HG03442 (cell line): ENCODE data around the gene CHD1.

Source experiments
- ATAC-seq: cut with Tn5 transposase; IDR thresholded peaks from one replicate; pipeline ENCODE4 v1.9.1; 2021; ENCODE audit warnings: mild to moderate bottlenecking, moderate library complexity; ENCODE audit not compliant: unreplicated experiment

CHD1 gene

DNA sequence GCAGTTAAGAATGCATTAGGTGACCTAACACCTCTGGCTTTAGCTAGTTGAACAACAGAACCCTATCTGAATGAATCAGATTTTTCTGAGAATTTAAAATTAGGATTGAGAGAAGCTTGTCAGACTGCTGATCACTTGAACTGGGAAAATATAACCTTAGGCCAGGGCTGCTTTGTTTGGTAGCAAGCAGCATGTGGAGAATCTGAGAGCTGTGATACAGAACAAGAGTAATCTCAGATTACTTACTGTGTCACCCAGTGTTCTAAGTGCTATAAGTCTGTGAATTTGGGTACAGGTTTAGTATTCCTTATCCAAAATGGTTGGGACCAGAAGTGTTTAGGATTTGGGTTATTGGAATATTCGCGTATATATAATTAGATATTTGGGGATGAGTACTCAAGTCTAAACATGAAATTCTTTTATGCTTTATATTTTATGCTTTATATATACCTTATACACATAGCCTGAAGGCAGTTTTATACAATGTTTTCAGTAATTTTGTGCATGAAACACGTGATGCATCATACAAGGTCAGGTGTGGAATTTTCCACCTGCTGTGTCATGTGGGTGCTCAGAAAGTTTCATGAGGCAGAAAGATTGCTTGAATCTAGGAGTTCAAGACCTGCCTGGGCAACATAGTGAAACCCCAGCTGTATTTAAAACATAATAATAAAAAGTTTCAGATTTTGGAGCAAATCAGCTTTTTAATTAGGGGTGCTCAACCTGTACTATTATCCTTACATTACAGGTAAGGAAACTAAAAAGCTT lies 8.3 kb upstream of the CHD1 start:
- ATAC-seq: no peak

DNA sequence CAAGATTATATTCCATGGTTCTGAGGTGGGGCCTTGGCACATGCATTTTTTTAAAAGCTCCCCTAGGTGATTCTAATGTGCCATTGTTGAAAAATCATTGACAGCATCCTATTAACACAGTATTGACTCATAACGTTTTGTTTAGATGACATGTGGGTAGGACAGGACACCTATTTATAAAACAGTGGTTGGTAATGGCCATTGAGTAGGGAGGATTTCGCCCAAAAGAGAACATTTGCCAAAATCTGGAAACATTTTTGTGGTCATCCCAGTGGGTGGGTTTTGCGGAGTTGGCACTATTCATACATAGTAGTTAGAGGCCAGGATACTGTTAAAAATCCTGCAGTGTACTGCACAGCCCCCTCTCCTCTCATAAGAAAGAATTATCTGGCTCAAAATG lies 6.4 kb upstream of the CHD1 start:
- no peak for ATAC-seq

DNA sequence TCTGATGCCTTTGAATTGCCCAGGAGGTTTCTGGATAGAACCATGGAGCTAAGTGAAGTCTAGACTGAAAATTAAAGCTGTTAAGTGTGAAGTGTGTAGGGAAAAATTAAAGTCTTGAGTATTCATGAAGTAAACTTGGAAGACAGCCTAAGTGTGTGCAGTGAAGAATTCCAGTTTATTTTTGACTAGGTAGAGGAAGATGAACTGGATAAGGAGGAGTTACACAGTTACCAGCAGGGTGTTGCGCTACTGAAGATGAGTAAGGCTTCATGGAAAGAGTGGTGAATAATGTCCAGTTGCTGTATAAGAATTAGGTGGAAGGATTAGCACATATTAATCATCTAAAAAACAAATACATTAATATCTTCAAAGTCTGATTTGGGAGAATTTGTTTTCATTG lies 5.7 kb upstream of the CHD1 start:
- ATAC-seq: no peak

DNA sequence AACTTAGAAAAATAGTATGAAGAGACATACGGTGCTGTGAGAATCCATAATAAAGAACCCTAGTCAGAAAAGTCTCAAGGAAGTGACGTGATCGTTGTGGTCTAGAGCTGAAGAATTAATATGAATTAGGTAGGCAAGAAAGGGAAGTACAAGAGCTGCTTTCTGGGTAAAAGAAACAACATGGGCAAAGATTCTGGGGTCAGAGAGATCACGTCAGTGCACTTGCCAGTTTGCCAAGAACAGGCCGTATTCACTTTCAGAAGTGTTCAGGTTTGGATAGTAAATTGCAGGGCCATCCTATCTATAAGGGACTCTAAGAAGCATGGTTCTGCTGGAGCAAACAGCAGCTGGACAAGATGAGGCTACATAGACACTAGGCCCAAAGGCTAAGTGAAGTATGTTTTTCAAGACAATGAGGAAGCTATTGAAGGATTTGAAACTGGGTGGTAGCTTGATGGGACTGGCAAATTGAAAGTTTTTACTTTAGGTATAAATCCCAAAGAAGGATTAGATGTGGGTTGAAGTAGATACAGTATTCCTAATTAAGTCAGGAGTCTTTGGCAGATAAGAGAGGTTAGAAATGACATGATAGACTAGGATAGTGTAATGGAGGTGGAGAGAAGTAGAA lies 4.8 kb upstream of the CHD1 start:
- ATAC-seq: peak; percentile 24

DNA sequence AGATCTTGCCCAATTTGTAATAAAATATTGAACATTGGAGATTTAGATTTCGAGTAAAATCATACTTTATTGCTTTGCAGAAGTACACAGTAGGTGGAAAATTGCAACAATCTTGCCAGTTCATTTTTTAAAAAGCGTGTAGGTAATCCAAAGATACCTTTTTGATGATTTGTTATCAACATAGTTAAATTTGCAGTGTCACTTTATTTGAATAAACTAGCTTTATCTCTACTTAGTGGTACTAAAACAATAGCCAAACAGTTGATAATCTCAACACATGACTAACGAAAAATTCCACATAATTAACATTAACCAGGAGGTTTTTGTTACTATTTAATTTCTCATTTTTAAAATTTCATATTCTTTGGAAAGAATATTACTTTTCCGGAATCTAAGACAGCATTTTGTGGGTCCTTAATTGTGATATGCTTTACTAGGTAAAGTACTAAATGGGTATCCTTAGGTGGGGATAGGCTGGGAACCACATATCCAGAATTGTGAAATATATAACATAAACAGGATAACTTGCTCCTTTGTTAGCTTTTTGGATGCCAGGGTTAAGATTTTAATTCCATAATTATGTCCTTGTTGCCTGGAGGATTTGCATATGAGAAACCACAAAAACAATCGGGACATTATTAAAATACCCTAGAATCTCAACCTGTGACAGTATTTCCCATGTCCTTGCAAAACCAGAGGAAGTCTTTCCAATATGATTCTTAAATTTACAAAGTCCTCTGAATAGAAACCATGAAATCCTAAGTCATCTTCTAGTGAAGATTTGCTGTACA lies 2.4 kb upstream of the CHD1 start:
- ATAC-seq: no peak

DNA sequence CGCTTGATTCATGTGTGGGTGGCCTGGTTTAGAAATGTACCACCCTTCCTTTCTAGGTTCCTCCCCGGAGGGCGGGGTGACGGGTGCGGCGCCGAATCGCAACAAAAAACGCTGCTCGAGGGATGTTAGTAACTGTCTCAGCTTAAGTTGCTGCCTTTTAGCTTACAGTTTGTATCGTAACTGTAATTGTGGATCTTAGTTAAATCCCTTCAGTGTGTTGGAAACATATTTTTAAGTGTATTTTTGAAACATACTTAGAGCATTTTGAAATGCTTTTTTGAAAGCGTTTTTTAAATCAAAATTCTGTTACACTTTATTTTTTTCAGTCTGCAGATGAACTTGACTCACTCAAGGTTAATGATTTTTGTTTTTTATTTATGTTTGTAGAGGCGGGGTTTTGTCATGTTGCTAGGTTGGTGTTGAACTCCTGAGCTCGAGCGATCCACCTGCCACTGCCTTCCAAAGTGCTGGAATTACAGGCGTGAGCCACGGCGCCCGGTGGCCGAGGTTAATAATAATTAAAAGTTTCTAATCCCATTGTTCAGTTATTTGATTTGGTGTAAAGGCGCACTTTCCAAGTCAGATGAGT lies 997 bp upstream of the CHD1 start:
- peak; percentile 60 for ATAC-seq

DNA sequence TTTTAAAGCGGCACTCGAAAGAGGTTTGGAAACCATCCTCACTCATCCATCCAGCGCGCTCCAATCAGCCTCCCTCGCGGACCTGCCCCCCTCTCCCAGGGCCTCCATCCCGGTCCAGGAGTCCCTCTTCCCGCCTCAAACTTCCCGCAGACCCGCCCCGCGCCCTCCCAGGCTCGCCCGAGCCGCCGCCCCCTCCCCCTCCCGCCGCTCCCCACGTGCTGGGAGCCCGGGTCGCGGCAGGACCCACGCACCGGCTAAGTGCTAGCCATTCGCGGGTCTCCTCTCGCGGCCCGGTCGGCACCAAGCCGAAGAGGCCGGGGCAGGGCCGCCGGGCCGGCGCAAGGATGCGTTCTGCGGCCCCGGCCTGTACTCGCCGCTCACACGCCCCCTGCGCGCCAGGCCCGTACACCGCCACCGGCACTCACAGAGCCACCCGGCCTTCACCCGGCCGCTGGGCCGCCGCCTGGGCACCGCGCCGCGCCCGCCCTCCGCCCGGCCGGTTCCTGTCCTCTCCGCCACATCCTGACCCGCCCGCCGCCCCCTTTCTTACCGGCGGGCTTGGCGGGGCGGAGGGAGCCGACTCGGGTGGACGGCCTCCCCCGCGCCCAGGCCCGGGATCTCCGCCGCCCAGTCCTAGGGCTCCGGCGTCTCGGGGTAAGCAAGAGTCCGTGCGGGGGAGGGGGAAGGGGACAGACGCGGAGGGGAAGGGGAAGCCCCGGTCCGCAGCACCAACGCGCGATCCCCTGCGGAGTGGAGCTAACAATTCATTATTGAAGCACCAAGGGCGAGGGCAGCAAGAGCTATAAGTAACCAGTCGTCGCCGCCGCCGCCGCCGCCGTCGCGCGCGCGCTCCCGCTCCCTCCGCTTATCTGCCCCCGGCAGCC lies 576 bp downstream of the CHD1 start:
- peak; percentile 24 for ATAC-seq

DNA sequence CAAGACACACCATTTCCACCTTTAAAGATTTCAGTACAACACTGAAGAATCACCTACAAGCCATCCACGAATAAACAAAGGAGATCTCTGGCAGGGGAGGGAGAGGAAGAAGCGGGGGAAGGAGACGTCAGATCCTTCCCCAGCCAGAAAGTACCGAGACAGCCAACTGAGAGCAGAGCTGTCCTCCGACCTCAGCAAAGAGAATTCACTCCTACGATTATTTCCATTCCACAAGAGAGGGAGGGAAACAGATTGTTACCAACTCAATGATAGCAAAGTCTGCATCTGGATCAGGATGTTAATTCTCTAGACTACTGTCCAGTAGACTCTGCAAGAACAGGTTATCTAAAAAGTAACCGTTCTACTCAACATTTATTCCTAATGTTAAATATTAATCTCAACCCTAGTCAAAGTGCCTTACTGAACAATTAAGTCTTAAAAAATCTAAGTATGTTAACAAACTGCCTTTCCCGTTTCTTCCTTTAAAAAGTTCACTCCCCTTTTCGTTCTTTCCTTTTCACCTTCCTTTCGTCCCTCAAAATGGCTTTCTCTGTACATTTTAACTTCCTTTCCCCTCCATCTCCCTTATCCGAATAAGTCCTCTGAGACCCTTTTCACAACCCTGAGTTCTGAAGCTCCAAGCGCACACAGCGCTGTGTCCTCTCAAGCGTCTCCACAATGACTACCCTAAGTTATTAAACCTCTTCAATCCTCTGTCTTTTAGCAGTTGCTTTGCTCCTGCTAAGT lies 1.4 kb downstream of the CHD1 start:
- peak; percentile 22 for ATAC-seq

DNA sequence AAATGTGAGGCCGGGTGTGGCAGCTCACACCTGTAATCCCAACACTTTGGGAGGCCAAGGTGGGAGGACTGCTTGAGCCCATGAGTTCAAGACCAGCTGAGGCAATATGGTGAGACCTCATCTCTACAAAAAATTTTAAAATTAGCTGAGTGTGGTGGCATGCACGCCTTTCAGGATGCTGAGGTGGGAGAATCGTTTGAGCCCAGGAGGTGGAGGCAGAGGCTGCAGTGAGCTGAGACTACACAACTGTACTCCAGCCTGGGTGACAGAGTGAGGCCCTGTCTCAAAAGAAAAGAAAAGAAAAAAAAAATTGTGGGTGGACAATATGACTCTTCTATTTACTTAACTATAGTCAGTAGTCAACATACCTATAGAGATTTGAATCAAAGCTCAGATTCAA lies 4.8 kb downstream of the CHD1 start:
- no peak for ATAC-seq

DNA sequence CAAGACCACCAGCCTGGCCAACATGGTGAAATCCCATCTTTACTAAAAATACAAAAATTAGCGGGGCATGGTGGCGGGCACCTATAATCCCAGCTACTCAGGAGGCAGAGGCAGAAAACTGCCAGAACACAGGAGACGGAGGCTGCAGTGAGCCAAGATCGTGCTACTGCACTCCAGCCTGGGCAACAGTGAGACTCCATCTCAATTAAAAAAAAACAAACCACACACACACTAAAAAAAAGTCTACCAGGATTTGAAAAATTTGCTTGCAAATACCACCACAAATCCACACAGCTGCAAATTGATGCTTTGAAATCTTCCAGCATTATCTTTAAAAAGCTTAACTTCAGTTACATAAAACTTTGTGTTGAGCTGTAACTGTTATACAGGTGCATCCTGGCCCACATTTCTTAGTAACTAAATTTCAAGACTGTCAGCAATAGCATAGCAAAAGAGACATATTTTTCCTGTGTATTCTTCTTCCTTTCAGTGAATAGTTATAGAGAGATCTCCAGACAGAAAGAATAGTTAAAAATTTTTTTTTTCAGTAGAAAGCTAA lies 6.8 kb downstream of the CHD1 start:
- ATAC-seq: no peak

DNA sequence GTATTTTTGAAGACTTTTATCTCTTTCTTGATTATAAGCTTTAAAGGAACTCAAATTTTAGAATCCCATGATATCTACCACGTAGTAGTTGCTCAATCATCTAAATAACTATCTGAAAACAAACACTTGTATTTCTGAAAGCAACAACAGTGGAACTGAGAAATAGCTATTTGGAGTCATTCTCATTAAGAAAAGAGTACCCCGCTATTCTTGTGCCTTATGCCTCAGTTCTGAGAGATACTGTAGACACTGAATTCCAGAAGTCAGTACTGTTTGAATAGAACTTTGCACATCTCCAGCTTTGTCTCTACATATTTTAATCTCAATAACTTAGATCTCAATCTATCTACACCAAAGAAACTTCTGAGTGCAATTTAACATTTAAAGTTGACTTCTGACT lies 11.4 kb downstream of the CHD1 start:
- ATAC-seq: peak; percentile 50

DNA sequence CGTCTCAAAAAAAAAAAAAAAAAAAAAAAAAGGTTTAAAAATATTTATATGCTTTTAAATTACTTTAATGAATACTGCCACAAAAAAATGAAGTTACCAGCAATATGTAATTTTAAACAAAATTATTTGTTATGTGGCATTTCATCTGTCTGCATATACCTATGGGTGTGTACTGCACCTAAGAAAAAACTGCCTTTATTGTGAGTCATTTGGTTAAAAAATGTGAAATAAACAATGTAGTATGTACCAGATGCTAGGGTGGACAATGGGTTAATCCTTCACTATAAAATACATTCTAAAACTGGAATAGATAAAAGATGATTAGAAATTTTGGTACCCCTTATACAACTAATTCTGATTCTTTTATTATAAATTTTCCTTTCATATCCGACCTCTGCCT lies 12.3 kb downstream of the CHD1 start:
- no peak for ATAC-seq

DNA sequence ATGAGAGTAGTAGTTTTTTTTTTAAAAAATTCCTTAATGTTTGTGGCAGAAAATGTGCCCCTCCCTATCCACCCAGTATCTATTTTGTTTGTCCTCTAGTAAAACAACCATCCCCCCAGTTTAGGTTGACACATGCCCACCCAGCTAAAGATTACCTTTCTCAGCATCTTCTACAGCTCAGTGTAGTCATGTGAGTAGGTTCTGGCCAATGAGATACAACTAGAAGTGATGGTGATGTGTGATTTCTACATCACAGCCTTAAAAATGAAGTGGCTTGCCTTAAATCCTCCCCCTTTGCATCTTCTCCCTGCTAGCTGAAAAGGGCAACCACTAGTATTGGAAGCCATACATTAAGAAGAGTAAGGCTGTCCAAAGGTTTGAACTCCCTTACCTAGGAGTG lies 14.9 kb downstream of the CHD1 start:
- ATAC-seq: no peak

DNA sequence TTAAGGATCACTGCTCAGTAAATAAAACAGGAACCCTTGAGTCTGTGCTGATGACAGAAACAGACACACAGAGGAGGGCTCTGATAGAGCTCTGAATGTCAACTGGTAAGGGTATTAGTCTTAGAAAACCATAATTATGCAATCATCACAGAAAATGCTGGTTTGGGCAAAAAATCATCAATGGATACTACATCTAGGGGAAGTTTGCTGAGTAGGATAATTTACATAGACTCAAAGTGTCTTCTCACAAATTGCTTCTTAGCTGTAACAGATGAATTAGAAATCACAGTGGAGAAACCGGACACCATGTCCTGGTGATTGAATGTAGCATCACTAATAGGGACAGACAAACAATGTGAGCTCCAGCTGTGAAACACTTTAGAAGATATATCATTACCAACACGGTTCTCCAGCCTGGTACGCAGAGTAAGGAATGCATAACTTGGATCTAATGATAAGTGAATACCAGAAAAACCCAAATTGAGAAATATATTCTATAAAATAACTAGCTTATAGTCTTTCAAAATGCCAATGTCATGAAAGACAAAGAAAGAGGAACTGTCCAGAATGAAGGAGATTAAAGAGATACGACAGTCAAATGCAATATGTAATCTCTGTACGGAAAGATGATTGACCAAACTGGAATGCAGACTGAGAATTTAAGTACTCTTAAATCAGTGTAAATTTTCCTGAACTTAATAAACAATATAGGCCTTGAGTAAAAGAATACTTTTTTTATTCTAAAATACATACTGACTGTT lies 17.3 kb downstream of the CHD1 start:
- ATAC-seq: no peak

DNA sequence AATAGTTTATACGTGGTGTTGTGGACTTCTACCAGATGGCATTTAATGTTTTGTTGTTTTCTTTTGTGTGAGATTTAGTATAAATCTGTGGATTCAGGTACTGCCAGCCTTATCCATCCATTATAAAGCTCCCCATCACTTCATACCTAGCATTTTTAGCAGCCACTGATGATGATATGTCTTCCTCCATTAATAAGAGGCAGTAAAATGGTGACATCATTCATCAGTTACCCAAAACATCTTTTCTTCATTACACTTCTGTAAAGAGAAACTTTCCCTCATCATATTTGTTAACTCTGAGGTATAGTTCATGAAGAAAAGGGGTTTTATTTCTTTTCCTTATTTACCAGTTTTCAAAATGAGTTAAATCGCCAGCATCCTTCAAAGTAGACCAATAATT lies 19.4 kb downstream of the CHD1 start:
- no peak for ATAC-seq

DNA sequence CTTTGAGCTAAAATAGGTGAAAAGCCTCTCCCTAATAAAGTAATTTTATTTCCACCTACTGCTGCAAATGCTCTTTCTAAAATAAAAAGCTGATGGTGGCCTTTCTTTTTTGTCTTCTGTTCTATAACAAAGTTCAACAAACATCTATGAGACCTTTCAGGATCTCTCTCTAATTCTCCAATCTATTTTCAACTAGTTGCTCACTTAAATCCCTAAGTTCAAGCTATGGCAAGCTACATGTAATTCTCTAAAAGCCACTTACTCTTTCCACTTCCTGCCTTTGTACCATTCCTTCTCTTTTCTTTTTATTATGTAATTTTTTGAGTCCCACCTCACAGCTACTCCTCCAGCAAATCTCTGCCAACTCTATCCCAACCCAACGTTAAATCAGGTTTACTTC lies 20.9 kb downstream of the CHD1 start:
- ATAC-seq: no peak

DNA sequence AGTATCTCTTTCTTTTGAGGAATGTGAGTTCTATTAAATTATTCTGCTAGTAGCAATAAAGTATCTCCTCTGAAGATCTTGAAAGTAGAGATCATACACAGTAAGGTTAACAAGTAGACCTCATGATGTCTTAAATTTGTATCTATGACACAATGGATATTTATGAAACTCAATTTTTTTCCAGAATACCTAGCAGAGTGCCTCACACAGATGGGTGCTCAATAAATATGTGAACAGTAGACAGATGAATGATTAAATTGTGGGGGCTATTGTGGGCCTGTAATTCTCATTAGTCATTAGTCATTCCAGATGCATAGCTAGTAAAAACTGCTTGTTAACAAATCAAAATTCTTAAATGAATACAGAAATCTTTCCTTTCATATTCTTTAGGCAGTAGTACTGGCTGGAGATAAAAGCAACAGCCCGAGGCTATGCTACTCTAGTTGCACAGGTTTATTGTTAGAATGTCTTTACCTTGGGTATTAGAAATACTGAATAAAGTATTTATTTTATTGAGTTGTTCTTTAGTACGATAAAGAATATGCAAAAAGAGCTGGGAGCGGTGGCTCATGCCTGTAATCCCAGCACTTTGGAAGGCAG lies 22.0 kb downstream of the CHD1 start:
- ATAC-seq: no peak

DNA sequence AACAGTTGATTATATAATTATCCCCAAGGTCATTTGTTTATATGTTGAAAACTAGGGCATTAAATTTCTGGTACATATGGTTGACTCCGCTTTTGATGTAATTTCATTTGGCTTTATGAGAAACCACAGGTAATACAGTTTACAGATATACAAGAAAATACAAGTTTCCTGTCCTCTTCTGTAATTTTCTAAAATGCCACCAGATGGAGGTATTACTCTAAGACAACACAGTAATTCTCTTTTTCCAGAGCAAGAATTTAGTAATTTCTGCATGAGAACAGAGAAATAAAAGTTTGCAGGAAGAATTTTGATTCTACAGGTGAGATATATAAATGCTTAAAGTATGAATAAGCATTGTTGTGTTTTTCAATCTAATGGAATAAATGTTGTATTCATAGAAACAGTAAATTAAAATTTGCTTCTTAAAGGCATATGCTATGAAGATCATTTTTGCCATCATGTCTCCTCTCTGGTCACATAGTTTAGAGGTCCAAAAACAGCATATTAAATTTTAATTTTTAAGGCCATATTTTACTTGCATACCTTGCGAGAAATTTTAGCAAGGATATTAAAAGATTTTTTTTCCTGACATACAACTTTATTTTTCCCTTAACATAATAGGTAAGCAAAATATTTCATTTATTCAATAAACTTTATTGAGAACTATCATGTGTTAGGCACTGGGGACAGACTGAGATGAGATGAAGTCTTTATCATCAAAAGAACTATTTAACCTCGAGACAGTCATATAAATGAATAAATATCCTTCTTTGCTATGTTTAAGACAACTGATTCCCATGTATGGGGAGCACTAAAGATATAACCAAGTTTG lies 22.7 kb downstream of the CHD1 start:
- peak; percentile 58 for ATAC-seq
